Posterior vena cava (tissue), 2 donors: Measurements from ENCODE around the gene ACO2. TPM values are rescaled to one million over a fixed set of nuclear protein-coding genes. Genes with fewer than 3 reads are reported as not detected.

Source experiments
- DNase-seq: peaks from one replicate; pipeline ENCODE4 v3.0.0-alpha.2; 2020; ENCODE audit warnings: low spot score
- intact Hi-C, 2 donors: fragments of 100-400 bp; cut with DNase I; formaldehyde crosslinking; loops; one replicate each; pipeline versions ENCODE4 v1.14.1 to v1.14.2; 2022 to 2023
- total RNA-seq, 2 donors: library from RNA; stranded (reverse); fragmentation: NEBNext Ultra II Directional; extraction: Animal tissue kit (Norgen Biotek cat#: 25700); gene quantifications; one replicate each; pipeline ENCODE4 v1.2.1, GENCODE V29; 2021
- donor health status: DM: yes; HTN: yes; CAD: no.
- donor health status: DM: yes; HTN: yes; CAD: no.

ACO2 gene
- total RNA-seq, 2 donors from 2014 or later, result 61.4 to 63.8 TPM

GRCh38 chr22:41512421-41513194 is 43.7 kb downstream of the ACO2 start:
- intact Hi-C loops, result loop anchor here in 1 of 2 donors (5.0 kb wide), 1 partner anchor 35 kb away; no protein-coding TSS in a partner anchor
- DNase-seq, result no peak

GRCh38 chr22:41513391-41513790 is 44.5 kb downstream of the ACO2 start:
- intact Hi-C loops, result loop anchor here in 1 of 2 donors (5.0 kb wide), 1 partner anchor 36 kb away; no protein-coding TSS in a partner anchor
- no peak for DNase-seq

GRCh38 chr22:41516462-41516861 is 47.5 kb downstream of the ACO2 start:
- intact Hi-C loops, result loop anchor here in 1 of 2 donors (5.0 kb wide), 1 partner anchor 114 kb away; no protein-coding TSS in a partner anchor
- DNase-seq, result no peak

GRCh38 chr22:41517172-41518047 is 48.5 kb downstream of the ACO2 start:
- DNase-seq, result no peak
- intact Hi-C loops, result loop anchor here in 1 of 2 donors (5.0 kb wide), 1 partner anchor 115 kb away; no protein-coding TSS in a partner anchor

- DNase-seq, result no peak
- intact Hi-C loops, result loop anchor here in 1 of 2 donors (5.0 kb wide), 1 partner anchor 116 kb away; no protein-coding TSS in a partner anchor
Measured at GRCh38 chr22:41518048-41518347, 49.1 kb downstream of the ACO2 start.

- DNase-seq, result no peak
- intact Hi-C loops, result no loop called here
Measured at GRCh38 chr22:41521126-41521525, 52.2 kb downstream of the ACO2 start.

GRCh38 chr22:41522813-41523212 is 53.9 kb downstream of the ACO2 start:
- no peak for DNase-seq

GRCh38 chr22:41523464-41524221 is 54.7 kb downstream of the ACO2 start:
- DNase-seq, result no peak
- intact Hi-C loops, result no loop called here

More at GRCh38 chr22:41522813-41523212, 53.9 kb downstream of the ACO2 start:
- intact Hi-C loops, result no loop called here

- DNase-seq, result peak; percentile 90
- intact Hi-C loops, result no loop called here
Measured at GRCh38 chr22:41524251-41524661, 55.3 kb downstream of the ACO2 start.

GRCh38 chr22:41524809-41525449 is 56.0 kb downstream of the ACO2 start:
- intact Hi-C loops, result no loop called here
- DNase-seq, result no peak

GRCh38 chr22:41525450-41526225 is 56.7 kb downstream of the ACO2 start:
- DNase-seq, result no peak
- intact Hi-C loops, result no loop called here

- no peak for DNase-seq
- intact Hi-C loops, result no loop called here
Measured at GRCh38 chr22:41526226-41526829, 57.4 kb downstream of the ACO2 start.

GRCh38 chr22:41526830-41527799 is 58.2 kb downstream of the ACO2 start:
- no peak for DNase-seq
- intact Hi-C loops, result no loop called here

- DNase-seq, result no peak
- intact Hi-C loops, result no loop called here
Measured at GRCh38 chr22:41528132-41528766, 59.3 kb downstream of the ACO2 start.

- intact Hi-C loops, result no loop called here
Measured at GRCh38 chr22:41528938-41529561, 60.1 kb downstream of the ACO2 start.

More at GRCh38 chr22:41528938-41529561, 60.1 kb downstream of the ACO2 start:
- DNase-seq, result no peak
